HG02852 (cell line): Measurements from ENCODE around the gene DSC1.

Source experiments
- ATAC-seq: cut with Tn5 transposase; IDR thresholded peaks from one replicate; pipeline ENCODE4 v1.9.1; 2021; ENCODE audit warnings: mild to moderate bottlenecking, moderate library complexity; ENCODE audit not compliant: unreplicated experiment

Gene DSC1, protein sequence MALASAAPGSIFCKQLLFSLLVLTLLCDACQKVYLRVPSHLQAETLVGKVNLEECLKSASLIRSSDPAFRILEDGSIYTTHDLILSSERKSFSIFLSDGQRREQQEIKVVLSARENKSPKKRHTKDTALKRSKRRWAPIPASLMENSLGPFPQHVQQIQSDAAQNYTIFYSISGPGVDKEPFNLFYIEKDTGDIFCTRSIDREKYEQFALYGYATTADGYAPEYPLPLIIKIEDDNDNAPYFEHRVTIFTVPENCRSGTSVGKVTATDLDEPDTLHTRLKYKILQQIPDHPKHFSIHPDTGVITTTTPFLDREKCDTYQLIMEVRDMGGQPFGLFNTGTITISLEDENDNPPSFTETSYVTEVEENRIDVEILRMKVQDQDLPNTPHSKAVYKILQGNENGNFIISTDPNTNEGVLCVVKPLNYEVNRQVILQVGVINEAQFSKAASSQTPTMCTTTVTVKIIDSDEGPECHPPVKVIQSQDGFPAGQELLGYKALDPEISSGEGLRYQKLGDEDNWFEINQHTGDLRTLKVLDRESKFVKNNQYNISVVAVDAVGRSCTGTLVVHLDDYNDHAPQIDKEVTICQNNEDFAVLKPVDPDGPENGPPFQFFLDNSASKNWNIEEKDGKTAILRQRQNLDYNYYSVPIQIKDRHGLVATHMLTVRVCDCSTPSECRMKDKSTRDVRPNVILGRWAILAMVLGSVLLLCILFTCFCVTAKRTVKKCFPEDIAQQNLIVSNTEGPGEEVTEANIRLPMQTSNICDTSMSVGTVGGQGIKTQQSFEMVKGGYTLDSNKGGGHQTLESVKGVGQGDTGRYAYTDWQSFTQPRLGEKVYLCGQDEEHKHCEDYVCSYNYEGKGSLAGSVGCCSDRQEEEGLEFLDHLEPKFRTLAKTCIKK

DNA sequence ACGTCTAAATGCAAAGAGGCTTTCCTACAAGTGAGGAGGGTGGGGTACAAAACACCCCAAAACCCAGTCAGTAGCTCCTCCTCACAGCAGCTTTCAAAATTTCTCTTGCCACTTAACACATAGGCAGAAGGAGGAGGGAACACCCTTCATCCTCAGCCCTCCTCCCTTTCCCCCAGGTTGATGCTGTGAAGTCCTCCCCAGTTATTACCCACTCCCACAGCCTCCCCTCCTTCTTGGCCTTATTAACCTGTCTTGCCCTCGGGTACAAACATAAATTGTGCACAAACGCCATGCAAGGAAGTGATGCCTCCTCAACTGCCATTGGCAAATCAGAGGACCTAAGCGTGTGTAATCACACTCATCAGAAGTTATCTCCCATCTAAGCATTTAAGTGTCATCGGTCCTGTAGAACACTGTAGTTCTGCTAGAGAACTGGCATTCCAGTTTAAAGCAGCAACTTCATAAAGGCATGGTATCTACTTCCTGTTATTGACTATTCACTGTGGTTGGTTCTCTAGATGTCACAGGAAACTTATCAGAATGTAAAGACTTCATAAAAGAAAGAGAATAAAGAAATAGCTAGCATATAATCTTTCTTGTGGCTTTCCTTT, at the start of gene DSC1:
Gene DSC1, minus strand, starts transcription at position 32 of the 611 bp plus-strand sequence. CDS start 262 bp downstream, outside the sequence.
- no peak for ATAC-seq

DNA sequence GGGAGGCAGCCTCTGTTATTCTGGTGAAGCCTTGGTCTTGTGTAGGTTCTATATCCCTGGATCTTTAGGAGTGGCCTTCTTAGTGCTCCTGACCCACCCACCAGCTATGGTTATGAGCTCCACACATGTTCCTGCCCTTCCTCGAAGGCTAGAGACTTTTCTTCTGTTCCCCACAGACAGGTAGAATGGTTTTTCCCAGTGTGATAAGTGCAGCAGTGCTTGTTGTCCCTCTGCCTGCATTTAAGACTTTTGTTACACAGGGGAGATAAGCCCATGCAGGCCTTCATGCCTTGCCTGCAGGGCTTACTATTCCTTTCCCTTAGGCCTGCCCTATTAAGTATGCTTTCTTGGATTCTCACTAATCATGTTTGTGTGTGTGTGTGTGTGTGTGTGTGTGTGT, 48.4 kb upstream of the DSC1 start:
- ATAC-seq = no peak

DNA sequence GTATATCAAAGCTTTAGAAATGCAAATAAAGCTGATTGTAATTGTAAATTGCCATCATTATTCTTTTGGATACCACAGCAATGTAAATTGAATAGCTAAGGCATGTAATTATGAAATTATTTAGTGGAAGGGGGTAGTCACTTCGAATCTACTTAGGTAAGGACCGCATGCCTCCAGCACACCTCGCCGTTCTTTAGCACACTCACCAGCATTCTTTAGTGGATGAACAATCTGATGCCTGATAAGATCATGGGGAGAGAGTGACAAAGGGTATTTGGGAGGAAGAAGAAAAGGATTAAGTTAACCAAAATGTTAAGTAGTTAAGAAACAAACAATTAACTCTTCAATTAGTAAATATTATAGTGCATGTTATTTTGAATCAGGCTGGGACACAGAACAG, 46.4 kb upstream of the DSC1 start:
- ATAC-seq = no peak

DNA sequence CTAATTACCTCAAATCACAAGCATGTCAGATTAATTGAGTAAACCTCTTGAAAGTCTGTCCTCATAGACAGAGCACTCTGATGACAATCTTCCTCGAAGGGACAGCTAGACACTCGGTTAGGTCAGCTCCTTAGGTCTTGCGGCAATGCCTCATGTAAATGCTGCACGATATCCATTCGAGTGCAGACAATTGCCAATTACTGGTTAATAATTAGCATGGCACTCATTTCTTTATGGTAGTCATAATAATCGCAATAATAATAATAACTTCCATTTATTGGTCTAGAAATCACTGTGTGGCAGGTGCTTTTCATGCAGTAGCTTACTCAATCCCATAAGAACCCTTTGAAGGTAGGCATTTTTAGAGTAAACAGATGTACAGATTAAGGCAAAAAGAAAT, 44.7 kb upstream of the DSC1 start:
- no peak for ATAC-seq

DNA sequence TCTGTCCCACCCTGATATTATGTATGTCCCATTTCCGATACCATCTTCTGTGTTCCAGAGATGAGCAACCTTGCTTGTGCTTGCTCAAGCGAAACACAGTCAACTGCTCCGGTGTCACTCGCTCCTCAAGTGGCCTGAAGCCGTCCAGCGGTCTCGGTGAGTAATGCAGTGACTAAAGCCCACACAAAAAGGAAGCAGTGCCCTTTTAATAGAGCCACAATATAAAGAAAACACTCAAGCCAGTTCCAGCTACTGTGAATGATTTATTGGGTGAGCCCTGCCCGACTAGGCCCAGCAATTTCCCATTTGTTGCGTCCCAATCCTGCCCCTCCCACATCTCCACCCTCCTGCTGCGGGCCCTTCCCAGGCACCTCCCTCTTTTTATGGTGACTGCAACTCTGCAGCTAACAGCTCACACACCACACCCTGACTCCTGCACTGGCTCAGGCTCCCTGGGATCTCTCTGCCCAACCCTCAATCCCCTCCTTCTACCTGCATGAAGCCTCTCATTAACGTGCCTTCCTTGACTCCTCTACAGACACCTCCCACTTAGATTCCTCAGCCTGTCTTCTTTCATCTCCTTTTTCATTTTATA, 44.2 kb upstream of the DSC1 start:
- ATAC-seq = peak; percentile 96

DNA sequence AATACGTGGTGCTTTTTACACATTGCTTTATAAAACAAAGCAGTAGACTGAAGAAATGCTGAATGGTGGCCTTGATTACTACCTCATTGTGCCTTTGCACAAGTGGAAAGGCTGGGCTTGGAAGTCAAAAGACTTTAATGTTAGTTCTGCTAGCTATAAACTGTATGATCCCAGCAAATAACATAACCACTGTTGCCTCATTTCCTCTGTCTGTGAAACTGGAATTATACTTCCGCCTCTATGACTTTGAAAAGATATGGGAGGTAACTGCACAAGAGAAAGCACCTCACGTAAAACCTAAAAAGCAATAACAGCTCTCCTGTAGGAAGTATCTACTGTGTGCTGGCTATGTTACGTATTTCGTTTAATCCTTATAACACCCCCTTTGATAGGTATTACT, 43.4 kb upstream of the DSC1 start:
- ATAC-seq = no peak

DNA sequence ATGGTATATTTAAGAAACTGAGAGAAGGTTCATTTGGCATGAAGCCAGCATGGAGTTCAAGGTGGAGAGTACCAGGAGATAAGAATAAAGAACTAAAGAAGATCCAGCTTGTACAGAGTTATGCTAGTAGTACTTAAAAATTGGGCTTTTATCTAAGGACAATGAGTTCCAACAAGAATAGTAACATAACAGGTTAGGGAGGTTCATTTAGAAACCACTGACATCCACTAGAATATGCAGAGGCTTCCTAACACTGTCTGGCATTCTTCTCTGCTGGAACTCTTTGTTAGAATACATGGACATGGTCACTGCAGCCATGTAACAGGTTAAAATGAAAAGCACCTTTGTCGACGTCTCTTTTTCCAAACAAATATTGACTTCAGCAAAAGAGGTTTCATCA, 42.6 kb upstream of the DSC1 start:
- no peak for ATAC-seq

DNA sequence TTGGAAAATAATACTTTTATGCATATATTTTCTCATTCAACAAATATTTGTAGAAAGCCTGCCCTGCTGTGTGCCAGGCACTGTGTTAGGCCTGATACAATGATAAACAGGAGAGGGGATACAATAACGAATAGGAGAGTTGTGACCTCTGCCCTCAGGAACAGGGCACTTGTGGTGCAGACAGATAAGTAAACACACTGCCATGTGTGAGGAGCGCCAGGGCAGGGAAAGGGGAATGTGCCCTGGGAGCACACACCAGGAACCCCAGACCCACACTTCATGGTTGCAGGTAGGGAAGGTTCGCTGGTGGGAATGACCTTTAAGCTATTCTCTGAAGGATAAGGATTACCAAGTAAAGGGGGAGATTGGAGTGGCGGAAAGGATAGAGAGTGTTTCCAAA, 42.2 kb upstream of the DSC1 start:
- ATAC-seq = no peak

DNA sequence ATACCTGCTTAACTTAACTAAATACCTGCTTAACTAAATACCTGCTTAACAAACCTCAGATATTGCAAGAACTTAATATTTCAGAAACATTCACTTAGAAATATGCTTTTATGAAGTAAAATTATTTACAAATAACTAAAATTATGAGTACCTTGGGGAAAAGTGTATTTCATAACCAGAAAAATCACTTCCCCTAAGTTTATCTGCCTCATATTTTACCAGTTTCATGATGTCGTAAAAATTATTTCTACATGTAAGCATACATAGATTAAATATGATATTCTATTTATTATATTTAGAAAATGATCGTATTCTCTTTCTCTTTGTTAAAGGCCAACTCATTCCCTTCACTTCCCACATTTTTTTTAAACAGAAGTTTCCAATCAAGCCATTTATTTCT, 41.5 kb upstream of the DSC1 start:
- no peak for ATAC-seq

DNA sequence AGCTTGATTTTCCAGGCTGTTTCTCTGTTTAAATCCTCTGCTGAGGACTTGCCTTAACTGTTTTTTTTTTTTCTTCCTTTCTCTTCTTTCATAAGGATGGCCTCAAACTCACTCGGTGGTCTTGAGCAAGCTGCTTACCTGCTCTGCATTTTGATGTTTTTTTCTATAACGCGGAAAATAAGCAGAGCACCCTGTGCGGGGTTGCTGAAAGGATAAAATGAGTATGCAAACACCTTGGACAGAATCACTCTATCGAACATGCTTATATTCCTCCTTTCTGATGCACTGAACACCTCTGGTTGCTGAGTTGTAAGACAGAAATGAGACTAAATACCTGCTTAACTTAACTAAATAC, 41.1 kb upstream of the DSC1 start:
- ATAC-seq = no peak

DNA sequence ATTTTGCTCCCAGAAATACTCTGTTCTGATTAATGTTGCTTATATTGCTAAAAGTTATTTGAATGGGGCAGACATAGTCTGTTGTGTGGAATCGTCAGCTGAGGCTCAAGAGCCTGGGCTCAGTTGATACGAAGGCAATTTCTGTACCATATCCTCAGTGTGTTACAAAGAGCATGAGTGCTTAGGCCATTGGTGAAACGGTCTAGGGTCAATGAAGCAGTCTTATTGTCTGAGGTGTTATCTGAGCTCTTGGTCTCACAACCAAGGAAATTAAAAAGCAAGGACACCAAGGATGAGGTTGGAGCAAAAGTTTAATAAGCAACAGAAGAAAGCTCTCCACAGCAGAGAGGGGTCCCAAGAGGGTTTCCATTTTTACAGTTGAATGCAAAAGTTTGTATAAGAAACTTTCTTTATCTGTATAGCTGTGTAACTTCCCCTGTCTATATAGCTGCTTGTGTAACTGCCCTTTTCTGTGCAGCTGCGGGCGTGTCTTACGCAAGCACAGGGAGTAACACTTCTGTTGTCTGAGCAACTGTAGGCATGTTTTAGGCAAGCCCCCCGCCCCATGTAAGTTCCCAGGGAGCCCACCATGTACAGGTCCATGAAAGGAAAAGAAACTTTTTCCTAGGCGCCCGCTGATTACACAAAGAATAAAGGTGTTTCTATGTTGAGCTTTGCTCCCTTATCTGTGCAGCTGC, 40.6 kb upstream of the DSC1 start:
- ATAC-seq = no peak

DNA sequence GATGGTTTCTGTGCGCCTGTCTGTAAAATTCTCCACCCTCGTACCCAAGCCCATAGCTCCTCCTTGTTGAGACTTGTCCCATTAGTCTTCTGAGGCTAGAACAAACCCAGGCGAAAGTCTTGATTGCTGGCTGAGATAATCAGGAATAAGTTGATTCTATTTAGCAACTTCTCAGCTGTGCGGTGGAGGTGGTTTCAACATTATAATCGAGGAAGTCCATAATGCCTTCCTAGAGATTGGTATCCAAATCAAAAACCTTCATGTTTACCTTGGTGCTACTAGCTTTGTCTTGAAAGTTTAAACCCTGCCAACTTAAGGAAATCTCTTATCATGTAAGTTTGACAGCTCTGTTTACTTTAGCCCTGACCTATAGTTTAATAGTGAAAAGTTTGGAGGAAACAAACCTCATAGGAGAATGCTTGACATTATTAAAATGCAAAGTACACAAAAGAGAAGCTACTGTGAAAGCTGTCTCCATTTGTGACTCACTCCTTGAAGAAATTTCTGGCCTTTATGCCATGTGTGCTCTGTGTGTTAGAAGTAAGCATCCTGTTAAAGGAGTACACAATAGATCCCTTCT, 36.6 kb upstream of the DSC1 start:
- no peak for ATAC-seq

DNA sequence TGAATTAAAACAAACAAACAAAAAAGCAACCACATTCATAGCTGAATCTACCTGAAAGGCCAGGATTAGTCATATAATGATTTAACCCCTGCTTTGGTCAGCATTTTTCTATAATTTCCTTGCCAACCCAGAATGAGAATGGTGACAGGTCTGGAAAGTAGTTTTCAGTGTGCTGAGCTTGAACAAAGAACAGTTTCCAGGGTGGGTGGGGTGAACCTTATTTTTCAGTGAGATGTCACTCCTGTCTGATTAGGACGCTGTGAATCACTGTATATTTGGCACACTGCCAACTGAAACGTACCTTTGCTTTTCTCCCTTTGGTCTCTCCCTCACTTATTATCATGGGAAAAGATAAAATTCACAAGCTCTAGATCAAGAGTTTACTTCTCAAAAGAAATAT, 35.0 kb upstream of the DSC1 start:
- no peak for ATAC-seq

DNA sequence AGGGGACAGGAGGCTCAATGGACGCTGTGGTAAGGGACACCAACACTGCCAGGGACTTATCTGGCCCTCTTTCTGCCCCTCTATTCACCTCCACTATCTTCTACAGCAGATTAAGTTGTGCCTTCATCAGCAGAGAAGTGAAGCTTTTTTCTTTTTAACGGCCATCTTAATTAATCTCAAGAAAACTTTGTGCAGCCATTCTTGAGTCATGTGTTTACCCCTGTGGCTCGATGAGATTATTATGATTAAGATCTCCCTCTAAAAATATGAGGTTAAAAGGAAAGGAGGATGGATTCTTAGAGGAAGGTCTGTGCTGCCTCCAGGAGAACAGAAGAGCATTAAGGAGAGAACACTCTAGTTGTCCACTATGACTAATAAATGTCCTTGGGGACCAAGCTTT, 32.4 kb upstream of the DSC1 start:
- ATAC-seq = no peak

DNA sequence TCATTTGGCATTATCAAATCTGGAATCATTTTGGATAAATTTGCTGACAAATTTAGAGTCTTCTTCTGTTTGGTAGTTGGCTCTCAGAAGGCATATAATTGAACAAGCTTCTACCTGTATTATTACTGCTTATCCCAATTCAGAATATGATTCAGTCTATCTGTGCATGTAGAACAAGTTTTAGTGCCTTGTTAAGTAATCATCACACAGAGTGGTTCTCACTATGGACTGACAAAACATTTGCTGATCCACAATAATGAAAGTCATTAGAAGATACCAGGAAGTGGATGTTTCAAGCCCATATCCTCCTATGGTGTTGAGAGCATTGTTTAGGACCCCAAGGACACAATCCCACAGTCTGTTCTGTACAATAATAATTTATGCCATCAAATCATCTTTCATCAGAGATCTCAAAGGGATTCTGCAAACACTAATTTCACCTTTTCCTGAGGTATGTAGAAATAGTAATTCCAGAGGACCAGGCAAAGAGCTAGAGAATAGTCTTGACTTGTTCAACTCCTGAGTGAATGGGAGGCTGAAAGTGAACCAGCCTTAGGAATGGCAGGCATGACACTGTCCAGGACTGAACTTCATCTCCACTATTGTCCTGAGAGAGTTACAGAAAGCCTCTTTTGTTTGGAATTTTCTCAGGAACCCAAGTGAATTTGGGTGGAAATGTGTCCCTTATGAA, 29.6 kb upstream of the DSC1 start:
- ATAC-seq = no peak

DNA sequence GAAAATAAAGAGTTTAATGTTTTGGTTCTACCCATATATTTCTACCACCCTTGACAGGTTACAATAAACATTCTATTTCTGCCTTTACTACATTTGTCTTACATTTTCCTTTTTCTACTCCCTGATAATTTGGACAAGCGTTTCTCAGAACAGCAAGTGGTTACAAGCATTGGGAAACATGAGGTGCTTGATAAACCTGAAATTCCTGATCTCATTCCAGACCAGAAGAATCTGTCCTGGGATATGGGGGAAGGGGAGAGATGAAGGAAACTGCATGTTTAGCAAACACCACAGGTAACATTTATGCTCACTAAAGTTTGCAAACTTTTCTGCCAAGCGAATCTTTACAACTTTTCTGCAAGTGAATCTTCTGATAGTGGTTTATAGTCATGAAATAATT, 28.3 kb upstream of the DSC1 start:
- ATAC-seq = no peak

DNA sequence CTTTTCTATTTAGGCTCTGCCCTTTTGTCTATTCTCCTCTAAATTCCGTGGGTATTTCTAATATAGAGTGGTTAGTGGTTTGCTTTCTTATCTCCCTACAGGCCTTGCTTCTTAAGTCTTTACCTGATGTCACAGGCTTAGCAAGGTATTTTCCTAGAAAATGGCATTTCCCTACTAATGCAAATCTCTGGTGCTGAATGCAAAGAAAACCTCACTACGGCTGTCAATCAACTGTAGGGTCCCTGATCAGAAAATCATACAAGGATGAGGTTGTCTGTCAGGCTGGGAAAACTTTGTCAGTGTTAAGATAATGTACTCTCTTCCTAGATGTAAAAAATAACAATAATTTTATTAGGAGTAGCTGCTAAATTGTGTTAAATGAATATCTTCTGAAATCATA, 27.1 kb upstream of the DSC1 start:
- no peak for ATAC-seq

DNA sequence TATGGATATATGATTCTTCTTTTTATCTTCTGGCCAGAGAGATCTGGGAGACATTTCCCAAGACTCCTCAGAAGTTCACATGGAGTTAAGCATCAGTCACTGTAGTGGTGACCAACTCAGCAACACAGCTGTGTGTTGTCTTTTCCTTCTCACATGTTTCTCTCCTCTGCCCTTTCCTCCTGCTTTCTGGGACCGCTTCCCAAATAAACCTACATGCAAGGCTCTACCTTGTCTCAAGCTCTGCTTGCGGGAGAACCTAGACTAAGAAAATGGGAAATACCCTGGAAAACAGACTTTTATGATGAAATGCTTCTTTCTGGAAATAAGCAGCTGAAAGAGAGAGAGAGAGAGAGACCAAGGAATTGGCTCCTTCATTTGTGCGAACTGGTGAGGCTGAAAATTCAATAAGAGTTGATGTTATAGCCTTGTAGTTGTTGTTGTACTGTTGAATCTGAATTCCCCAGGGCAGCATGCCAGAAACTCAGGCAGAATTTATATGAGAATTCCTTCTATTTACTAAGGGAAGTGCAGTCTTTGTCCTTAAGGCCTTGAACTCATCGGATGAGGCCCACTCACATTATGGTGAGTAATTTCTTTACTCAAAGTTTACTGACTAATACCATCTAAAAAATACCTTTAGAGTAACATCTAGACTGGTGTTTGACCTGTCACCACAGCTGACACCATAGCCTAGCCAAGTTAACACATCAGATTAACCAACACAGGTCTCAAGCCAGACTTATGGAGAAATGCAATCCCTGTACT, 22.7 kb upstream of the DSC1 start:
- no peak for ATAC-seq

DNA sequence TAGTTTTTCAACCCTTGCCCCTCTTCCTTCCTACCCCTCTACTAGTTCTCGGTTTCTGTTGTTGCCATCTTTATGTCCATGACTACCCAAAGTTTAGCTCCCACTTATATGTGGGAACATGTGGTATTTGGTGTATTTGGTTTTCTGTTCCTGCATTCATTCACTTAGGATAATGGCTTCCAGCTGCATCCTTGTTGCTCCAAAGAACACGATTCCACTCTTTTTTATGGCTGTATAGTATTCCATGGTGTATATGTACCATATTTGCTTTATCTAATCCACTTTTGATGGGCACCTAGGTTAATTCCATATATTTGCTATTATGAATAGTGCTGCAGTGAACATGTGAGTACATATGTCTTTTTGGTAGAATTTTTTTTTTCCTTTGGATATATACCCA, 20.6 kb upstream of the DSC1 start:
- ATAC-seq = no peak
